ENCODE measurements around the gene CMTR2. TPM values are rescaled to one million over a fixed set of nuclear protein-coding genes. Genes with fewer than 3 reads are reported as not detected.

CMTR2 gene
- total RNA-seq, 1 experiment from 2014 or later, result 26.8 TPM

DNA sequence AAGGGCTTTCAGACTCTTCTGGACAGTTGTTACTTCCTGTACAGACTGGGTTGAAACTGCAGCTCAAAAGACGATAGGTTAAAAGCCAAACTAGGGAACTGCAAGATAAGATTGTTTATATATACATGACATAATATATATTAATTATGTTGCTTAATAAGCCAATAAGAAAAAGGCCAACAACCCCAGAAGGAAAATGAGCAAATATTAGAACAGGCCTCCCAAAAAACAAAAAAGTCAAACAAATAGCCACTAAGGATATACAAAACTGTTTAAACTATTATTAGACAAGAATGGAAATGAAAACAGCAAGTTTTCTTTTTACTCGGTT is 495 bp upstream of the CMTR2 start:
- ATAC-seq (no peak), DNase-seq (ENCODE audit: low read depth, low spot score) (no peak)
- peak overlapping the region; percentile 40 for H2AFZ ChIP-seq (ENCODE audit: low read depth, low read length, poor library complexity, severe bottlenecking)
- no peaks in the 10 kb centered on the region for H4K20me1 ChIP-seq (ENCODE audit: insufficient read depth)
- 0 out of 2 replicates have a peak overlapping the region, but pooled peaks have one; percentile 30 for H3K9ac ChIP-seq (ENCODE audit: low read length)
- H3K27ac ChIP-seq (ENCODE audit: low read depth, low read length), result peak overlapping the region; percentile 53
- peaks cover 4% of the 10 kb centered on the region; the same call in 1 of the 2 replicates for H3K27me3 ChIP-seq (ENCODE audit: insufficient read depth, low read length)
- no peak for TF ChIP-seq POLR2AphosphoS5 (IDR thresholded peaks at IDR 0.05; ENCODE audit: low read depth, low read length)
- no peak for TF ChIP-seq SIN3A (IDR thresholded peaks at IDR 0.05; ENCODE audit: low read depth)
- no peak for TF ChIP-seq FOSL1 (IDR thresholded peaks at IDR 0.05; ENCODE audit: low read depth)
- TF ChIP-seq, protein P1, sequence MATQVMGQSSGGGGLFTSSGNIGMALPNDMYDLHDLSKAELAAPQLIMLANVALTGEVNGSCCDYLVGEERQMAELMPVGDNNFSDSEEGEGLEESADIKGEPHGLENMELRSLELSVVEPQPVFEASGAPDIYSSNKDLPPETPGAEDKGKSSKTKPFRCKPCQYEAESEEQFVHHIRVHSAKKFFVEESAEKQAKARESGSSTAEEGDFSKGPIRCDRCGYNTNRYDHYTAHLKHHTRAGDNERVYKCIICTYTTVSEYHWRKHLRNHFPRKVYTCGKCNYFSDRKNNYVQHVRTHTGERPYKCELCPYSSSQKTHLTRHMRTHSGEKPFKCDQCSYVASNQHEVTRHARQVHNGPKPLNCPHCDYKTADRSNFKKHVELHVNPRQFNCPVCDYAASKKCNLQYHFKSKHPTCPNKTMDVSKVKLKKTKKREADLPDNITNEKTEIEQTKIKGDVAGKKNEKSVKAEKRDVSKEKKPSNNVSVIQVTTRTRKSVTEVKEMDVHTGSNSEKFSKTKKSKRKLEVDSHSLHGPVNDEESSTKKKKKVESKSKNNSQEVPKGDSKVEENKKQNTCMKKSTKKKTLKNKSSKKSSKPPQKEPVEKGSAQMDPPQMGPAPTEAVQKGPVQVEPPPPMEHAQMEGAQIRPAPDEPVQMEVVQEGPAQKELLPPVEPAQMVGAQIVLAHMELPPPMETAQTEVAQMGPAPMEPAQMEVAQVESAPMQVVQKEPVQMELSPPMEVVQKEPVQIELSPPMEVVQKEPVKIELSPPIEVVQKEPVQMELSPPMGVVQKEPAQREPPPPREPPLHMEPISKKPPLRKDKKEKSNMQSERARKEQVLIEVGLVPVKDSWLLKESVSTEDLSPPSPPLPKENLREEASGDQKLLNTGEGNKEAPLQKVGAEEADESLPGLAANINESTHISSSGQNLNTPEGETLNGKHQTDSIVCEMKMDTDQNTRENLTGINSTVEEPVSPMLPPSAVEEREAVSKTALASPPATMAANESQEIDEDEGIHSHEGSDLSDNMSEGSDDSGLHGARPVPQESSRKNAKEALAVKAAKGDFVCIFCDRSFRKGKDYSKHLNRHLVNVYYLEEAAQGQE (IDR thresholded peaks at IDR 0.05; ENCODE audit: low read depth), result no peak
- TF ChIP-seq POLR2A (IDR thresholded peaks at IDR 0.05; ENCODE audit: borderline replicate concordance, extremely low read depth, insufficient read depth, insufficient read length), result no peak
- TF ChIP-seq, protein P2, sequence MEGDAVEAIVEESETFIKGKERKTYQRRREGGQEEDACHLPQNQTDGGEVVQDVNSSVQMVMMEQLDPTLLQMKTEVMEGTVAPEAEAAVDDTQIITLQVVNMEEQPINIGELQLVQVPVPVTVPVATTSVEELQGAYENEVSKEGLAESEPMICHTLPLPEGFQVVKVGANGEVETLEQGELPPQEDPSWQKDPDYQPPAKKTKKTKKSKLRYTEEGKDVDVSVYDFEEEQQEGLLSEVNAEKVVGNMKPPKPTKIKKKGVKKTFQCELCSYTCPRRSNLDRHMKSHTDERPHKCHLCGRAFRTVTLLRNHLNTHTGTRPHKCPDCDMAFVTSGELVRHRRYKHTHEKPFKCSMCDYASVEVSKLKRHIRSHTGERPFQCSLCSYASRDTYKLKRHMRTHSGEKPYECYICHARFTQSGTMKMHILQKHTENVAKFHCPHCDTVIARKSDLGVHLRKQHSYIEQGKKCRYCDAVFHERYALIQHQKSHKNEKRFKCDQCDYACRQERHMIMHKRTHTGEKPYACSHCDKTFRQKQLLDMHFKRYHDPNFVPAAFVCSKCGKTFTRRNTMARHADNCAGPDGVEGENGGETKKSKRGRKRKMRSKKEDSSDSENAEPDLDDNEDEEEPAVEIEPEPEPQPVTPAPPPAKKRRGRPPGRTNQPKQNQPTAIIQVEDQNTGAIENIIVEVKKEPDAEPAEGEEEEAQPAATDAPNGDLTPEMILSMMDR (IDR thresholded peaks at IDR 0.05 in 2 of 3, conservative IDR thresholded peaks at IDR 0.05 in 1 of 3; ENCODE audit: borderline replicate concordance in 1 of 3, insufficient read depth in 1 of 3, low read depth in 2 of 3, low read length in 2 of 3), result no peak
- TF ChIP-seq, protein P3, sequence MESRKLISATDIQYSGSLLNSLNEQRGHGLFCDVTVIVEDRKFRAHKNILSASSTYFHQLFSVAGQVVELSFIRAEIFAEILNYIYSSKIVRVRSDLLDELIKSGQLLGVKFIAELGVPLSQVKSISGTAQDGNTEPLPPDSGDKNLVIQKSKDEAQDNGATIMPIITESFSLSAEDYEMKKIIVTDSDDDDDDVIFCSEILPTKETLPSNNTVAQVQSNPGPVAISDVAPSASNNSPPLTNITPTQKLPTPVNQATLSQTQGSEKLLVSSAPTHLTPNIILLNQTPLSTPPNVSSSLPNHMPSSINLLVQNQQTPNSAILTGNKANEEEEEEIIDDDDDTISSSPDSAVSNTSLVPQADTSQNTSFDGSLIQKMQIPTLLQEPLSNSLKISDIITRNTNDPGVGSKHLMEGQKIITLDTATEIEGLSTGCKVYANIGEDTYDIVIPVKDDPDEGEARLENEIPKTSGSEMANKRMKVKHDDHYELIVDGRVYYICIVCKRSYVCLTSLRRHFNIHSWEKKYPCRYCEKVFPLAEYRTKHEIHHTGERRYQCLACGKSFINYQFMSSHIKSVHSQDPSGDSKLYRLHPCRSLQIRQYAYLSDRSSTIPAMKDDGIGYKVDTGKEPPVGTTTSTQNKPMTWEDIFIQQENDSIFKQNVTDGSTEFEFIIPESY (IDR thresholded peaks at IDR 0.05; ENCODE audit: extremely low read depth, insufficient replicate concordance, low read length), result no peak
- no peak for TF ChIP-seq EGR1 (IDR thresholded peaks at IDR 0.05; ENCODE audit: low read depth)
- no peak for TF ChIP-seq JUND (IDR thresholded peaks at IDR 0.05)
- peaks cover 39% of the 10 kb centered on the region for H3K79me2 ChIP-seq (ENCODE audit: insufficient read depth, low read length)
- peaks cover 10 to 15% of the 10 kb centered on the region in 2 experiments; a peak in 3 of 4 replicates for H3K4me1 ChIP-seq (ENCODE audit: control insufficient read depth in 1 of 2, insufficient read depth in 2 of 2, low read length in 2 of 2)
- peaks cover 12 to 21% of the 10 kb centered on the region in 2 experiments; a peak in 3 of 4 replicates for H3K36me3 ChIP-seq (ENCODE audit: control insufficient read depth in 1 of 2, insufficient read depth in 2 of 2, low read length in 2 of 2)
- H3K4me2 ChIP-seq (ENCODE audit: low read length), result peak overlapping the region; percentile 90
- no TSS peak for BruUV-seq (replicated peaks)
- no peaks in the 10 kb centered on the region for H3K9me2 ChIP-seq (ENCODE audit: insufficient read depth)
- intact Hi-C loops (cut with micrococcal nuclease), result no loop called here
- CTCF ChIA-PET, result interaction anchor here (0.6 to 1.8 kb wide), 2 partner anchors 22 to 886 kb away, joined by 3 to 12 read pairs; no protein-coding TSS in a partner anchor
- POLR2A ChIA-PET, result interaction anchor here (0.7 to 0.9 kb wide), 3 partner anchors 11 to 275 kb away, joined by 3 to 5 read pairs (median 4); no protein-coding TSS in a partner anchor
- no peaks in the 10 kb centered on the region for H3K9me3 ChIP-seq (ENCODE audit: control insufficient read depth in 1 of 2, insufficient read depth in 1 of 2, low read depth in 1 of 2, low read length in 2 of 2)
- H3K4me3 ChIP-seq (replicated peaks in 1 of 2; ENCODE audit: low read depth in 1 of 2, low read length in 2 of 2), result peak overlapping the region; percentile 29 to 77
- RAD21 ChIA-PET (ENCODE audit: low non-redundant PET in 1 of 2, low total read pairs in 2 of 2, uncharacterized antibody in 2 of 2, unreplicated experiment in 2 of 2), result no interaction called here

Measured in HCT116 (cell line).